Kidney (tissue), 14 donors: ENCODE measurements around the gene ADGRV1. TPM values are rescaled to one million over a fixed set of nuclear protein-coding genes. Genes with fewer than 3 reads are reported as not detected.
"Not testable (repeated sequence)": the region's sequence is repeated elsewhere in the genome, so short reads cannot be mapped to it uniquely, and the experiment has no call there.

ENCODE experiments used
- DNase-seq, 5 donors: peaks; one replicate each; pipeline ENCODE4 v3.0.0-alpha.2; 2013 to 2020
- FAIRE-seq: peaks from 2 replicates; lab custom pipeline; 2012; peaks lifted over from hg19 to GRCh38; lab: Jason Lieb, UNC
- H3K27ac ChIP-seq, 2 donors: one replicate each; pipeline ENCODE4 v1.7.0; 2013; ENCODE audit warnings: low read depth in 2 of 2, low read length in 2 of 2, inconsistent platforms in 1 of 2
- H3K27me3 ChIP-seq: one replicate; pipeline ENCODE4 v1.7.1; 2013; ENCODE audit warnings: low read length, inconsistent platforms; ENCODE audit not compliant: control insufficient read depth, insufficient read depth
- H3K36me3 ChIP-seq, 3 donors: one replicate each; pipeline versions ENCODE4 v1.7.0 to v1.7.1; 2013; ENCODE audit warnings: low read length in 3 of 3, control low read depth in 1 of 3, inconsistent platforms in 1 of 3; ENCODE audit not compliant: insufficient read depth in 3 of 3, control insufficient read depth in 2 of 3
- H3K4me1 ChIP-seq, 3 donors: one replicate each; pipeline versions ENCODE4 v1.7.0 to v1.7.1; 2013; ENCODE audit warnings: low read length in 3 of 3, inconsistent platforms in 1 of 3, low read depth in 1 of 3; ENCODE audit not compliant: control insufficient read depth in 2 of 3, insufficient read depth in 2 of 3
- H3K4me3 ChIP-seq, 3 donors: one replicate each; pipeline versions ENCODE4 v1.7.0 to v1.8.1; 2013; ENCODE audit warnings: low read length in 3 of 3, control low read depth in 1 of 3, inconsistent platforms in 1 of 3
- H3K9ac ChIP-seq, 3 donors: one replicate each; pipeline versions ENCODE4 v1.7.0 to v1.7.1; 2013; ENCODE audit warnings: low read length in 3 of 3, control low read depth in 1 of 3, inconsistent platforms in 1 of 3
- H3K9me3 ChIP-seq, 3 donors: one replicate each; pipeline versions ENCODE4 v1.7.0 to v1.7.1; 2013; ENCODE audit warnings: low read length in 3 of 3, control low read depth in 1 of 3, inconsistent platforms in 1 of 3; ENCODE audit not compliant: control insufficient read depth in 2 of 3, insufficient read depth in 1 of 3
- CTCF ChIP-seq: IDR thresholded peaks from 3 replicates; pipeline ENCODE4 v1.5.1; 2012; ENCODE audit warnings: mild to moderate bottlenecking, moderate library complexity, borderline replicate concordance; ENCODE audit not compliant: insufficient read depth; ENCODE audit errors: extremely low read depth
- intact Hi-C: fragments of 100-400 bp; cut with DNase I; formaldehyde crosslinking; loops from one replicate; pipeline ENCODE4 v1.11.1; 2022
- polyA plus RNA-seq: library from polyadenylated mRNA; stranded (reverse); fragments of 350-450 nt; fragmentation: Illumina TruSeq; extraction: RNeasy Lipid Tissue Mini Kit (QIAGEN cat#74804); gene quantifications from one replicate; pipeline ENCODE4 v1.2.3, GENCODE V29; 2014; ENCODE audit warnings: low read depth, low replicate concordance; ENCODE audit not compliant: insufficient read depth
- total RNA-seq: library from RNA; stranded (reverse); fragmentation: NEBNext Ultra II Directional; extraction: Animal tissue kit (Norgen Biotek cat#: 25700); gene quantifications from one replicate; pipeline ENCODE4 v1.2.1, GENCODE V29; 2021
- donor health status: control.
- donor health status: control.
- donor health status: control.
- donor health status: control.
- donor health status: control.
- donor health status: DM: yes; HTN: yes; CAD: no.
- donor health status: Normal renal cell carcinoma (clear cell type).

The ADGRV1 gene
- total and polyA plus RNA-seq, 2 donors from 2014 or later = 7.0 to 7.3 TPM

GRCh38 chr5:90916947-90917800 is 358.6 kb downstream of the ADGRV1 start:
- Histone ChIP-seq H3K4me1 (peaks cover 0 to 22% (median 2%) of the 10 kb centered on the region in 3 donors), H3K27me3 (no peaks in the 10 kb centered on the region), H3K4me3 (no peak overlapping the region), H3K9me3 (peaks cover 0 to 2% (median 0%) of the 10 kb centered on the region in 3 donors), H3K27ac (peak overlapping the region in 1 of 2 donors; percentile 48), H3K36me3 (no peaks in the 10 kb centered on the region), H3K9ac (no peak overlapping the region)
- DNase-seq = no peak
- no peak for TF ChIP-seq CTCF
- no peak for FAIRE-seq
- intact Hi-C loops = no loop called here

- DNase-seq = no peak
- intact Hi-C loops = no loop called here
- no peak overlapping the region for H3K9ac ChIP-seq
- H3K36me3 ChIP-seq = no peaks in the 10 kb centered on the region
- TF ChIP-seq CTCF = no peak
- H3K27me3 ChIP-seq = no peaks in the 10 kb centered on the region
- H3K27ac ChIP-seq = peak overlapping the region; percentile 2 to 48
- no peak overlapping the region for H3K4me3 ChIP-seq
- no peak for FAIRE-seq
- H3K9me3 ChIP-seq = no peaks in the 10 kb centered on the region
- peaks cover 0 to 22% (median 2%) of the 10 kb centered on the region in 3 donors for H3K4me1 ChIP-seq
Observed at GRCh38 chr5:90917928-90918668, 359.5 kb downstream of the ADGRV1 start.

- intact Hi-C loops = no loop called here
- Histone ChIP-seq H3K27ac (no peak overlapping the region), H3K4me3 (no peak overlapping the region), H3K9me3 (no peaks in the 10 kb centered on the region), H3K27me3 (no peaks in the 10 kb centered on the region), H3K36me3 (no peaks in the 10 kb centered on the region), H3K9ac (no peak overlapping the region), H3K4me1 (peaks cover 0 to 9% (median 0%) of the 10 kb centered on the region in 3 donors)
- no peak for TF ChIP-seq CTCF
- DNase-seq (no peak), FAIRE-seq (no peak)
Observed at GRCh38 chr5:90921418-90921973, 362.9 kb downstream of the ADGRV1 start.

GRCh38 chr5:90924222-90924621 is 365.6 kb downstream of the ADGRV1 start:
- H3K9me3 ChIP-seq, DNase-seq, H3K27me3 ChIP-seq, H3K36me3 ChIP-seq, intact Hi-C loops, FAIRE-seq, H3K4me1 ChIP-seq, H3K9ac ChIP-seq, H3K27ac ChIP-seq, H3K4me3 ChIP-seq: not testable (repeated sequence)

GRCh38 chr5:90929013-90929839 is 370.6 kb downstream of the ADGRV1 start:
- H3K9me3 ChIP-seq, H3K4me1 ChIP-seq, H3K4me3 ChIP-seq, H3K36me3 ChIP-seq, intact Hi-C loops, H3K9ac ChIP-seq, H3K27ac ChIP-seq, H3K27me3 ChIP-seq, FAIRE-seq, DNase-seq: not testable (repeated sequence)
